Stimulated activated CD8-positive, alpha-beta memory T cell treated with anti-CD3 and anti-CD28 coated beads, Interleukin-7, amount 100 ng/mL, for 48 hours (primary cell): Measurements from ENCODE around the gene SCML1.

Experiments
- DNase-seq, 2 donors: peaks; one replicate each; pipeline ENCODE4 v3.0.0-alpha.2; 2020; ENCODE audit warnings: low read depth in 1 of 2; ENCODE audit errors: extremely low read depth in 1 of 2

The SCML1 gene

DNA sequence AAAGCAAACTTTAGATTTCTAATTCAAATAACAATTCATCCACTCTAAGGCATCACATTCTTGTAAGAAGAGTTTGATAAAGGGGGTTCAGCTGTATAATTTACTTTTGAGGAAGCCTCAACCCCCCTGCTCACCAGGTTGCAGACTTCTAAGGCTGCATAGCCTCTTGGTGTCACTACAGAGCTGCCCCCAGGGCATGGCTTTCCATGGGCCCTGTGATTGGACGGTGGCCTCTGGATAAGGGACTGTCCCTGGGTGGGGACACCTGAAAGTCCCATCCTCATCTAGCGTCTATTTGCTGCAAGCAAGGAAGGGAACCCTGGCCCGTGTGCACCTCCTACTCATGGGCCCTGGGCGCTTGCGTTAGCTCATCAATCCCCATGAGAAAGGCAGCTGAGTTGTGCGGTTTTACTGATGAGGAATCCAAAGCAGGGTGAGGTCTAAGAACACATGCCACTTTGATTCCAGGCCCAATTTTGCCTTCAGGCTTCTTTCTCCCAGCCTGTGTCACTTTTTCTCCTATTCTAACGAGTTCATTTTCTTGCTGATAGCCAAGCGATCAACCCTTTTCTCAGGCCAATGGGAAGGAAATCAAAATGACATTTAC, 51.8 kb downstream of the SCML1 start:
- no peak for DNase-seq

DNA sequence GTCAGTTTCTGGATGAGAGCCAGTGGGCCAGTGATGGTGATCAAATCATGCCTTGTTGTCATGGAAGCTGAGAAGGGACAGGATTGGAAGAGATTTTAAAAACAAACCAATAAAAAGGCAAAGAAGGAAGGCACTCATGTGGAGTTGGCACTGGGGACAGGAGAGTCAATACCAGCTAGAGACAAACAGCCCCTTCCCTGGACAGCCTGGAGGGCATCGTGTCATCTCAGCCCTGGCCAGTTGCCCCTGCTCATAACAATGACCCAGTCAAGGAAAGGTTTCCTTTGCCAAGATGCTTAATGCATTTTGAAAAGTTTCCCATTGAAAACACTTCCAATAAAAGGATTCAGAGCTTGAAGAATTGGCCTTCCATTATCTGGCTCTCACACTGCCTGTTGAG, 55.5 kb downstream of the SCML1 start:
- DNase-seq: no peak

DNA sequence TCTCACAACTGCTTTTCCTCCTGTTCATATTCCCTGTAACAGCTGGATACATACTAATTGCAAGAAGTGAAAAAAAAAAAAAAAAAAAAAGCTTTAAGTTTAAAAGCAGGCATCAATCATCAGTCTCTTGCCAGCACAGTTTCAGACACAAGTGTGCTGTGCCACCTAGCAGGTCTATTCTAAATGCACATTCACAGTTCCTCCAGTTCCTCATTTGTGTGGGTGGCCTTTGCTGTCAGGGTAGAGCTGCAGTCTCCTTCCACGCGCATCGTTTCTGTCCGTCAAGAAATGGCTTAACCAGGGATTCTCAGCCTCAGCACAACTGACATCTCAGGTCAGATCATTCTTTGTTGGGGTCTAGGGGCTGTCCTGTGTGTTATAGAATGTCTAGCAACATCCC, 61.6 kb downstream of the SCML1 start:
- DNase-seq: no peak

DNA sequence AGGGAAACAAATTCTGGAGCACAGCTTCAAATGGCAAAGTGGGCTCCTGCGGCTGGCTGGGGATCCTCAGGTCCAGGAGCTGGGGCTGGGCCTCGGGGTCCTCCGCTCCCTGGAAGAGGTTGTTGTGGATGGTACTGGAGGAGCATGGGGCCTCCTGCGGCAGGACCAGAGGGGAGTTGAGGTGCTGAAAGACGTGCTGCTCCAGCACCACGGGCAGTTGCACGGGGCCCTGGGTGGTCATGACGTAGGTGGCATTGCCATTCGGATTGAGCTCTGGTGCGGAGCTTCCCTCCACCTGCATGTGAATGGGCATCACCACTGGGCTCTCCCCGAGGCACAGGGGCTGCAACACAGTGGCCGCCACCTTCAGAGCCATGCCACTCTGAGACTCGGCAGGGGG, 64.1 kb downstream of the SCML1 start:
- no peak for DNase-seq

DNA sequence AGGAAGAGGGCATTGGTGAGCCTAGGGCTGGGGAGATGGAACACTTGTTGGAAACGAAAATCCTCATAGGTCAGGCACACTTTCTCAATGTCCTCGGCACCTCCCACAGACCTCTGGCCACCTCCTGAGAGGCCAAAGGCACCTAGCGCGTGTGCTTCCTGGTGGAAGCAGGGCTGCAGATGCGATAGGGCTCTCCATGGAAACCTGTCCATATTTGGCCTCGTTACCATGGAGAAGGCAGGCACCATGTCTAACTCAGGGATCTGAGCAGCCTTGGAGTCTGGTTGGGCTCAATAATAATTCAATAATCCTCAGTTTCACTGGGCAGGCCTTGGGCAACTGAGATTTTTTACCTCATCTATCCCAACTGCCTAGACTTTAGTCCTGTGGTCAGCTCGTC, 65.5 kb downstream of the SCML1 start:
- no peak for DNase-seq

DNA sequence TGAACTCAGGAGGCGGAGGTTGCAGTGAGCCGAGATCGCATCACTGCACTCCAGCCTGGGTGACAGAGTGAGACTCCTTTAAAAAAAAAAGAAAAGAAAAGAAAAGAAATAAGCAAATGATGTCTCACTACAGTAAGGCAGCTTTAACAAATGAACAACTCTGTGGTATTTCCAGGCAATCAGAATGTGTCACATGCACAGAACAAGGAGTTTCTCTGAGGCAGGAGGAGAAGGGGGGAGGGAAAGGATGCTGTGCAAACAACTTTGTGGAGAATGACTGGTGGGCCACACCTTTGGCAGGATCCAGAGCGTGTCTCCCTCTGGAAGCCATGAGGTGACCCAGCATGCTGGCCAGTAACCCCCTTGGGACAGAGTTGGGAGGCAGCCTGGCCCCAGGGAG, 66.2 kb downstream of the SCML1 start:
- no peak for DNase-seq
